ENCODE results near the gene GPR35.

Gene GPR35

DNA sequence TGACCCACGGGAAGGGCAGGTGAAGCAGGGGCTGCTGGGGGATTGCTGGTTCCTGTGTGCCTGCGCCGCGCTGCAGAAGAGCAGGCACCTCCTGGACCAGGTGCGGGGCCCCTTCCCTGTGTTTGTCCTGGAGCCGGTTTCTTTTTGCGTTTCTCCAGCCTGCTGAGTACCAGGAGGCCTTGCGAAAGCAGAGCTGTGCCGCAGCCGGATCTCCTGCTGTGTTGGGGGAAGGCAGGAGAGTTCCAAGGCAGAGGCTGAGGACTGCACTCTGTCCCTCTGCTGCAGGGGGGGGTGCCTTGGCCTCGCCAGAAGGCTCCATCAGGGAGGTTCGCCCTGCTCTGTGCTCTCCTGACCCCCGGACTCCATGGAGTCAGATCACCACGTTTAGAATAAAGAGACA is 35.9 kb upstream of the GPR35 start:
- DNase-seq (ENCODE audit: low read depth), result no peak

- DNase-seq (ENCODE audit: low read depth), result no peak
Measured at GRCh38 chr2:240589850-240590525, 35.3 kb upstream of the GPR35 start.

DNA sequence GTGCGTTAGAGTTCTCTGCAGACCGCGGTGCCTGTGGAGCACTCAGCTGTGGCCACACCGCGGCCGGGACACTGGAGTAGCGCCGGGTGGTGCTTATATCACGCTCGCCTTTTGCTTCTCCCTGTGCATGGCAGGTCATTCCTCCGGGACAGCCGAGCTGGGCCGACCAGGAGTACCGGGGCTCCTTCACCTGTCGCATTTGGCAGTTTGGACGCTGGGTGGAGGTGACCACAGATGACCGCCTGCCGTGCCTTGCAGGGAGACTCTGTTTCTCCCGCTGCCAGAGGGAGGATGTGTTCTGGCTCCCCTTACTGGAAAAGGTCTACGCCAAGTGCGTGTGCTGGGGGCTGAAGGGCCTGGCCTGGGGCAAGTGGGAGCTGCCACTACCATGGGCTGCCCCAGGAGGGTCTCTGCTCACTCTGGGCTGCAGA is 34.6 kb upstream of the GPR35 start:
- DNase-seq (ENCODE audit: low read depth), result no peak

DNA sequence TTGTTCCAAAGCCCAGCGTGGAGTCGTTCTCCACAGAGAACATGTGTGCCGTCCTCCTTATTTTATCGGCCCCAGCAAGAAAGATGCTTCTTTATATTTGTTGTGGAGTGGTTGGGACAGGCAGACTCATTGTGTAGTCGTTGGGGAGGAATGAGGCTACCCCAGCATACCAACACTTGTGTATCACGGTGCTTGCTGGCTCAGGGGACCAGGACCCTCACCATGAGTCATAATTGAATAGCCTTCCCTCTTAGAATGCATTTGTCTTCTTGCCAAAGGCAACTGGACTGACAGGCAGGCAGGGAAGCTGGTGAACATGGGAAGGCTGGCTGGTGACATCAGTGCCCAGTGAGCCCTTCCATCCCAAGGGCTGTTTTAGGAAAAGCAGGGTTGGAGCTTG is 34.1 kb upstream of the GPR35 start:
- no peak for DNase-seq (ENCODE audit: low read depth)

- DNase-seq (ENCODE audit: low read depth), result no peak
Measured at GRCh38 chr2:240591784-240592183, 33.5 kb upstream of the GPR35 start.

DNA sequence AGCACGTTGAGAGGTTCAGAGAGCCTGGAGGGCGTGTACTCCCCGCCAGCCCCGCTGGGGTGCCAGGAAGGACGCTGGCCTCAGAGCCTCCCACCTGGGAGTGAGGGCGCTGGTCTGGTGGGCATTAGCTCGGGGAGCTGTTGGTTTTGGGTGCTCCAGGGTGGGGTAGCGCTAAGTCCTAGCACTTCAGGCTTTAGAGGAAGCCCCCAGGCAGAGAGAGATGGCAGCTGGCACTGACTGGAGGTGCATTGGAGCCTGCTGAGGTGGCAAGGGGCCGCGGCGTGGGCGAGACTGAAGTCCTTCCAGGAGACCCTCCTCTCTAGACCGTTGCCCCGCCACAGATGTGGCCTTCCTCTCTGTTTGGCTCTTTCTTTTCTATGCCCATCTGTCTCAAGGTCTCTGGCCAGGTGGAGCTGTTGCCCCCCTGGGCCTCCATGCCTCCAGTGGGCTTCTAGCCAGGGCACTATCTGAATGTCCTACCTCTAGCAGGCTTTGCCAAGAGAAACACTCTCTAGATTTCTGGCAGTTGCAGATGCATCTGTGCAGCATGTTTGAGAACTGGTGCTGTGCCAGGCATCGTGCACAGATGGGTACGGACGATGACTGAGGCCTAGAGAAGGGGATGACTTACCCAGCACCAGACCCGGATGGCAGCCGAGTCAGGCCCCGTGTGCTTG is 32.1 kb upstream of the GPR35 start:
- no peak for DNase-seq (ENCODE audit: low read depth)

GRCh38 chr2:240593703-240594451 is 31.4 kb upstream of the GPR35 start:
- no peak for DNase-seq (ENCODE audit: low read depth)

DNA sequence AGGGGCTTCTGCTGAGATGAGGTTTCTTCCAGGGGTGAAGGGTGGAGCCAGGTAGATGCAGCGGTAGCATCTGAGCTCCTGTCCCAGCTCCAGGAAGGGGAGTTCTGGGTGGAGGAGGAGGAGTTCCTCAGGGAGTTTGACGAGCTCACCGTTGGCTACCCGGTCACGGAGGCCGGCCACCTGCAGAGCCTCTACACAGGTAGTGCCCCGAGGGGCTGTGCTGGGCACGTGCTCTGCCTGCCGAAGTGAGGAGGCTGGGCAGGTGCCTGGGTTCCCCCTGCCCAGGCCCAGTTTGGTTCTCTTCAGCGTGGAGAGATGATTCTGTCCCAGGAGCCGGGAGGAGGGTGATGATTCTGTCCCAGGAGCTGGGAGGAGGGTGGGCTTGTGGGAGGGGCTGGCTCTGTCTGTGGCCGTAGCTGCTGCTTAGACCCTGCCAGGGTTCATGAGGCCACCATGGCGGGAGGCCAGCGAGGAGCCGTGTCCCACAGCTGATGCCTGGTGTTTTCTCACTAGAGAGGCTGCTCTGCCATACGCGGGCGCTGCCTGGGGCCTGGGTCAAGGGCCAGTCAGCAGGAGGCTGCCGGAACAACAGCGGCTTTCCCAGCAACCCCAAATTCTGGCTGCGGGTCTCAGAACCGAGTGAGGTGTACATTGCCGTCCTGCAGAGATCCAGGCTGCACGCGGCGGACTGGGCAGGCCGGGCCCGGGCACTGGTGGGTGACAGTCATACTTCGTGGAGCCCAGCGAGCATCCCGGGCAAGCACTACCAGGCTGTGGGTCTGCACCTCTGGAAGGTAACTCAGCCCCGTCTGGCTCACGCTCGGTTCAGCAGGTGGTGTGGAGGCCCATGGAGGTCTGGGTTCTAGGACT is 30.5 kb upstream of the GPR35 start:
- DNase-seq (ENCODE audit: low read depth), result no peak

DNA sequence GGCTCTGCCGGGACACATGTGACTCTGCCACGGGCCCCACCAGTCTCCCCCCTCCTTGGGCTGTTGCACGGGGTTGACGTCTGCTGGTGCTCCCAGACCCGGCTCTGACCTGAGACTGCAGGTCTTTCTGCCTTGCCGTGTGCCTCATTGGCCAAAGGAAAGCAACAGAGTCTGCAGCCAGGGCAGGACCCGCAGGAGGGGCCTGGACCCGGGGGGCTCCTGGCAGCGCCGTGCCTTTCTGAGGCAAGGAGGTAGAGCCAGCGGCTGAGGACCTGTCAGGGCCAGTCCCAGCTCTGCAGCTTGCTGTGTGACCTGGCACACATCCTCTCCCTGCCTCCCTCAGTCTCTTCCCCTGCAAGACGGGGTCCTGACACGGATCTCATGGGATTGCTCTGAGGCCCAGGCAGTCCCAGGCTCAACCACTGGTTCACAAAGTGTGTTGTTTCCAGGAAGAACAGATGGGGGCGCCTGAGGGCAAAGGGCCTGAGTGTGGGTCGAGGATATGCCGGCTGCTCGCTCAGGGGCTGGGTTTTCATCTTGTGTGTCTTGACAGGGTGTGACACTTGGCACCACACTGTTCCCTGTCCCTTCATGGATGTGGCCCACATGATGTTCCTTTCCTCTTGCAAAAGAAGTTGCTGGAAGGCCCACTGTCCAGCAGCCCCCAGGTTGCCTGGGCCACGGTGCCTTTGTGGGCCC is 29.8 kb upstream of the GPR35 start:
- DNase-seq (ENCODE audit: low read depth), result no peak

DNA sequence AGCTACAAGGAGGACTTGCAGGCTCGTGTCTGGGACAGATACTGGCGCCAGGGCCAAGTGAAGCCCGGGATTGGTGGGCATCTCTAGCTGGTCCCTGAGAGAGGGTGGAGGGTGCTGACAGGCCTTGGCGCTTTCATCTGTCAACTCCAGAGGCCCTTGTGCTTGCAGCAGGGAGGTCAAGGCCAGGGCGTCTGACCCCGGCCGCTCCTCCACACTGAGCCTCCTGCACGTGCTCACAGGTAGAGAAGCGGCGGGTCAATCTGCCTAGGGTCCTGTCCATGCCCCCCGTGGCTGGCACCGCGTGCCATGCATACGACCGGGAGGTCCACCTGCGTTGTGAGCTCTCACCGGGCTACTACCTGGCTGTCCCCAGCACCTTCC is 29.2 kb upstream of the GPR35 start:
- no peak for DNase-seq (ENCODE audit: low read depth)

DNA sequence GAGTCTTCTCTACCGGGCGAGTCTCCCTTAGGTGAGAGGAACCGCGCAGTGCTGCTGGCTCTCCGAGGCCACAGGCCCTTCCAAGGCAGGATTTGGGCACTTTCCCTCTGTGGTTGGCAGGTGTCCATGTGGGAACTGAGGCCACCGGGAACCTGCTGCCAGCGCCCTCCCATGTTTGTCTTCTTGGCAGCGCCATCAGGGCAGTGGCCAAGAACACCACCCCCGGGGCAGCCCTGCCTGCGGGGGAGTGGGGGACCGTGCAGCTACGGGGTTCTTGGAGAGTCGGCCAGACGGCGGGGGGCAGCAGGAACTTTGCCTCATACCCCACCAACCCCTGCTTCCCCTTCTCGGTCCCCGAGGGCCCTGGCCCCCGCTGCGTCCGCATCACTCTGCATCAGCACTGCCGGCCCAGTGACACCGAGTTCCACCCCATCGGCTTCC is 28.8 kb upstream of the GPR35 start:
- DNase-seq (ENCODE audit: low read depth), result no peak

GRCh38 chr2:240597054-240597418 is 28.2 kb upstream of the GPR35 start:
- no peak for DNase-seq (ENCODE audit: low read depth)

DNA sequence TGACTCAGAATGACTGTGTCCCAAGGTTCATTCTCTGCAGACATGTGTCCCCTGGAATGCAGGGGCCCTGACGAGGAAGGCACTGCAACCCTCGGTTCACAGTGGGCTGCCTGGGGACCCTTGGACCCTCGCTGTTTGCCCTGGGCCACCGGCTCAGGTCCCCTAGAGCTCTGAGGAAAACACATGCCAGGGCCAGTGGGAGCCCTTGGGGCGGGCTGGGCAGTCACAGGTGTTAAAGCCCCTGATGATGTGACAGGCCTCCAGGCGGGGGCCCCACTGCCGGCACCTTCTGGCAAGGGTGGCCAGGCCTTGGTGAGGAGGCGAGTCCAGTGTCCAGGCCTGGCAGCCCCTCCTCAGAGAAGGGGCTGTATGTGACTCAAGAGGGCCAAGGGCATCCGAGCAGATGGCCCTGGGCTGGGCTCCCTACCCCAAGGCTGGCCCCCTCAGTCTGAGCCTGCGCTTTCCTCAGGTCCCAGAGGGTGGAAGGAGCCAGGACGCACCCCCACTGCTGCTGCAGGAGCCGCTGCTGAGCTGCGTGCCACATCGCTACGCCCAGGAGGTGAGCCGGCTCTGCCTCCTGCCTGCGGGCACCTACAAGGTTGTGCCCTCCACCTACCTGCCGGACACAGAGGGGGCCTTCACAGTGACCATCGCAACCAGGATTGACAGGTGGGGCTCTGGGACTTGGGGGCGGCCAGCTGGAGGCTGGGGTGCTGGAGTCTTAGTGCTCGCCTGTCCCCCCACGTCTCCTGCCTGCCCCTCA is 27.7 kb upstream of the GPR35 start:
- DNase-seq (ENCODE audit: low read depth), result no peak

DNA sequence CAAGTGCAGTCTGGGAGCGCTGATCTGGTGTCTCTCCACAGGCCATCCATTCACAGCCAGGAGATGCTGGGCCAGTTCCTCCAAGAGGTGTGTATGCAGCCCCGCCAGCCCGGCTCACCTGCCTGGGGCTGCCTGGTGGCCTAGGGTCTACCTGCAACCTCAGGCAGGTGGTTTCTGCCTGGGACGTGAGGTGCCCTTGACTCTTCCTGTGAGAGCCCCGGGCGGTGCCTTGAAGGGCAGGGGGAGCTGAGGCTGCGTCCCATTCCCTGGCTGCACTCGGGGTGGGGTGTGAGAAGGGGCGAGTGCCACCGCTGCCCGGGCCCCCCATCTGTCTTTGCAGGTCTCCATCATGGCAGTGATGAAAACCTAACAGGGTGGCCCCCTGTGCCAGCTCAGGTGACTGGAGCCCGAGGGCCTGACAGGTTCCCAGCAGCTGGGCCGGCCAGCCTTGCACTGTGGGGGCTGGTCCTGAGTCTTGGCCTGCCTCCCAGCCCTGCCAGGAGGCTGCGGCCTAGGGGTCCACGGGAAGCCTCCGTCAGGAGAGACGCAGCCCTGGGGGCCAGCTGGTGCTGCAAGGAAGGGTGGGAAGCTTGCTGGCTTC is 26.9 kb upstream of the GPR35 start:
- DNase-seq (ENCODE audit: low read depth), result no peak

GRCh38 chr2:240599141-240599583 is 26.1 kb upstream of the GPR35 start:
- DNase-seq (ENCODE audit: low read depth), result no peak

- DNase-seq (ENCODE audit: low read depth), result no peak
Measured at GRCh38 chr2:240600451-240600961, 24.8 kb upstream of the GPR35 start.

DNA sequence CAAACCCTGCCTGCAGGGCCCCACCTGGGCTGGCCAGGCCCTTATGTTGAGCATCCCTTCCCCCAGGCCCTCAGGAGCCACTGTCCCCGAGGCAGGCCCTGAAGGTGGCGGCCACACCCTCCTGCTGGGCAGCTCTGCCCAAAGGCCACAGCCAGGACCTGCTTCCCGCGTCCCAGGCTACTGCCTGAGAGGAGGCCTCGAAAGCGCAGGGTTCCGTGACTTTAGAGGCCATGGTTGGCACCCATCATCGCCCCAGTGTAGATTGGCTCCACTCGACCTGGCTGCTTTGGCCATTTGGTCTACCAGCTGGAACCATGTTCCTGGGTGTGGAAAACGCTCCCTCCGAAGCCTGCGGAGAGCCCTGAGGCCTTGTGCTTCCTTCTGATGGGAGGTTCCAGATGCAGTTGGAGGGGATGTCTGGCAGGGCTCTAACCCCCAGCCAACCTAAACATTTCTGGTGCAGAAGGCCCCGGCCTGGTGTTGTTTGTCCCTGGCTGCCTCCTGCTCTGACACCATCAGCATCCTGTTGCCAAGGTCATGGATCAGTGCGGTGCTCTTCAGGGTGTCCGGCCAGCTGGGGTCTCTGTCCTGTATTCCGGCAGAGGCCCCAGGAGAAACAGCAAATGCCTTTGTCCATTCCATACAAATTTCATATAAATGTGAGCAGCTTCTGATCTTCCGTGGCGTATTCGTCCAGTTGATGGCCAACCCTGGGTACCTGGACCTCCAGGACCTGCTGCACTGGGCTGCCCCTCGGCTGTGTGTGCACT is 24.0 kb upstream of the GPR35 start:
- no peak for DNase-seq (ENCODE audit: low read depth)

GRCh38 chr2:240601831-240602160 is 23.5 kb upstream of the GPR35 start:
- DNase-seq (ENCODE audit: low read depth), result no peak

GRCh38 chr2:240602266-240603050 is 22.8 kb upstream of the GPR35 start:
- DNase-seq (ENCODE audit: low read depth), result no peak
